GM10847 (cell line): ENCODE data around the gene CAPZA3.

ENCODE experiments used
- POLR2A ChIP-seq: IDR thresholded peaks from 2 replicates; pipeline ENCODE4 v1.6.1; 2011; ENCODE audit not compliant: insufficient read length; ENCODE audit errors: extremely low read depth

The CAPZA3 gene

DNA sequence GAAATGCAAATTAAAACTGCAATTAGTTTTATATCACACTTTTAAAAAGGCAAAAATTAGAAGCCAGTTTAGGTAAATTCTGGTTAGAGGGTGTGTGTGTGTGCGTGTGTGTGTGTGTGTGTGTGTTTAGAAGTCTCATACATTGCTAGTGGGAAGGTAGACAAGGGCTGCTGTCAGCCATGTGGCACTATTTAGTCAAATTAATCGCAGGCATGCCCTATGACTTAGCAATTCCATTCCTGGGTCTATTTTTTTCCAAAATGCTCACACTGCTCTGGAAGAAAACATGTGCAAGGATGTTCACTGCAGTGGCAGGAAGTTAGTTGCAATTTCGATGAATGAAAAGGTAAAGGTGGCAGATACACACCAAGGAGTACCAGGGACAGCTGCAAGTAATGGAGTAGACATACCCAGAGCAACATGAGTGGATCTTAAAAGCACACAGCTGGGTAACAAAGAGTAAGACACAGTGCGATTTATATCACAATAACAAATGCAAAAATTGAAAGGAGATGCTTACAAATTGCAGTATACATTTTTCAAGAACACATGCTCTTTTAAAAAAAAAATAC lies 11.6 kb downstream of the CAPZA3 start:
- TF ChIP-seq POLR2A, result no peak

DNA sequence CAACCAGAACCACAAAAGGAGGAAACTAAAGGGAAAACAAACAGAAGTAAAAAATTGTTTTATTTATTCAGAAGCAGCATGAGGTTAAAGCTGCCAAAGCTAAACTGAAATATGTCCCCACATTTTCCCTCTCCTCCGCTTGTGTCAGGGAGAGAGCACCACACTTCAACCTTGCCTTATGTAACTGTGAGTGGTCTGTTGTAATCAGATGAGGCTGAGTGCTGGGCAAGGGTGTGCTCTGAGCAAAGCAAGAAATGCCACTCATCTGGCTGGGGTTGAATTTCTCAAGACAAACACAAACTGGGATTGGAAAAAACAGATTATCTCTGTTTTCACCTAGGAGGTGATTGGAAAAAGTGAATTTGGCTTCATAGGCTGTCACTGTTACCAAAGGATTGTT lies 12.2 kb downstream of the CAPZA3 start:
- TF ChIP-seq POLR2A, result no peak

DNA sequence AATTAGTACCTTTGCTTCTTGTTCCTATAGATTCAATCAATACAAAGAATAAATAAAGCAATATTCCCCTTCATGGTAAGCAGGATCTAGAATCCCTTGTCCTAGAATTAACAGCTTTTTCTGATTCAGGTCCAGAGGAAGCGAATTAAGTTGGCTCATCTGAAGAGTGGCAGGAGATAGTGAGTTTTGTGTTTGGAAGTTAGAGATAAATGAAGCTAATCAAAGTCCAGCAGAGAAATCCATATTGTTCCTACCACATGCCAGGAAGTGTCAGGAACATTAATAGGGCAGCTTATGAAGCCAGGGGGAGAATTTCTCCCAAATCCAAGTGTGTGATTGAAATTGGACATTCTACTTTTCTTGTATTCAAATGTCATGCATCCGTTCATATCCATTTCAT lies 13.9 kb downstream of the CAPZA3 start:
- no peak for TF ChIP-seq POLR2A

DNA sequence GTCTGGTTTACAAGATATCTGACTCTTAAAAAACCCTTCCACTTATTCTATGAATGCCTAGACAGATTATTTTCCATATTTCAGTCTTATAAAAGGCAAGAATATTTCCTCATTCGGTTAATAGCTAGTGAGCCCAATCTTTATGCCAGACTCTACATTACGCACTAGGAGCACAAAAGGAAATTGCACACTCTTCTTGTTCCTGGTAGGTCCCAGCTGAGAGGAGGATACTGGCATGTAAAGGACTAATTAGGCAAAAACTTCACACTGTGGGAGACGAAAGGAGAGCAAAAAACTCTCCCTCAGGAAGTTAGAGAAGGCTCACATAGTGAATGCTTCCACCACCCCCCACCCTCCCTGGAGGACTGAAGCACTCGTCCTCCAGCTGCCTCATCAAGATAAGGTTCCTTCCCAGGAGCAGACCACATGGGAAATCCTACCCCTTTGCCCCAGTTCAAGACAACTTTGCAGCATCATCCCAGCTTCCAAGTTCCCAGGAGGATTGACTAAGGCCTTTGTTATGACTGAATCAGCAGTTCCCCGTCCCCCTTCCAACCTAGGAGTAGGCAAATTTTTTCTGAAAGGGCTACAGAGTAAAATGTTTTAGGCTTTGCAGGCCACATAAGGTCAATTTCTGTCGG lies 14.5 kb downstream of the CAPZA3 start:
- no peak for TF ChIP-seq POLR2A

DNA sequence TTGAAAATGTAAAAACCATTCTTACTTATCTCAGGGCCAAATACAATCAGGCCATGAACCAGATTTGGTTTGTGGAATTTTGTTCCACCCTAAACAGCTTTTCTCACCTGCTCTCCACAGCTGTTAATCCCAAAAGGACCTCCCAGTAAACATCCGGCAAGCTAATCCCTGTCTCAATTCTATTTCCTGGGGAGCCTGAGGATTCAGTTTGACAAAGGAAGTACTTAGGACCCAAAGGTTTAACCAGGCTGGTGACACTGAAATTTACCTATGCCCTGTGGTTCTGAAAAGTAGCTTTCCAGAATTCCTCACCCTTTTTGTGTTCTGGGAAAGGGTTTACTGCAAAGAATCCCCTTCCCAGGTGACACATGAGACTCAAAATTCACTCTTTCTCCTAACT lies 15.0 kb downstream of the CAPZA3 start:
- no peak for TF ChIP-seq POLR2A

- TF ChIP-seq POLR2A, result no peak
Observed at GRCh38 chr12:18753481-18754123, 15.7 kb downstream of the CAPZA3 start.

DNA sequence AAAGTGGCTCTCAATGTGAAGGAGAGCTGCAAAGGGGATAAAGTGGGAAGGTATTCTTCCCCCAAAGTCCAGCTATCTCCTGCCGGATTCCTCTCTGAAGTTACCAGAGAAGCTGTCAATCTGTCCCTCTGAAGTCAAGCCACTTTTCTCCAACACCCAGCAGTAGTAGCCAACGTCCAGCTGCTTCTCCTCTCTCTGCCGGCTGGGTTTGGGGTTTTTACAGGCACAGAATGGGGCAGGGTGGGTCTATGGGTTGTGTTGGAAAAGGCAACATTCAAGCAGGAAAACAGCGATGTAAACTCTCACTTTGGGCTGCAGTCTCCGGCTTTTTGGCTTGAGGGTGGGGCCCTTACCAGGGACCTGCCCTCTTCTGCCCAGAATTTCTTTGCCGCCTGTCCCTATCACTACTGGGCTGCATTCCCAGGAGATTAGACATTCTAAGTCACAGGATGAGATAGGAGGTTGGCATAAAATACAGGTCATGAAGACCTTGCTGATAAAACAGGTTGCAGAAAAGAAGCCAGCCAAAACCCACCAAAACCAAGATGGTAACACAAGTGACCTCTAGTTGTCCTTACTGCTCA lies 16.3 kb downstream of the CAPZA3 start:
- no peak for TF ChIP-seq POLR2A

DNA sequence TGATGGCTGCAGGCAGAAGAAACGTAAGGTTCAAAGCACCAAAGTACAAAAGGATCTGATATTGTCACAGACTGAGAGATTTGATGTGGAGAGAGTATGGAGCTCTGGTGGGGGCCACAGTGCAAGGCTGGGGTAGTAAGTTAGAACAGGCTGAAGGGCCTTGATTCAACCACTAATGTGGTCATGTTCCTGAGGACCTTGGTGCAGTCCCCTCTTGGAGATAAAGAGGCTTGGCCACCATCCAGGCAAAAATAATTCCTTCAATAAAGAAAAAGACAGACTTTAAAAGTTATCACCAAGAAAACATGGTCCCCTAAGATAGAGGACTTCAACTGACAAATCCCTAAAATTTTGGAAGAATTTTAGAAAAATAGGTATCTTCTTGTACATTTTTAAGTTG lies 17.4 kb downstream of the CAPZA3 start:
- no peak for TF ChIP-seq POLR2A

- TF ChIP-seq POLR2A, result no peak
Observed at GRCh38 chr12:18782827-18783226, 44.9 kb downstream of the CAPZA3 start.
